H1 (cell line): Measurements from ENCODE around the gene KCNK2. TPM values are rescaled to one million over a fixed set of nuclear protein-coding genes. Genes with fewer than 3 reads are reported as not detected.

Source experiments
- EZH2 ChIP-seq: fragments of 200-600 bp; sonication (generic); IDR thresholded peaks from 2 replicates; pipeline ENCODE4 v1.7.1; 2012; ENCODE audit warnings: low read depth, mild to moderate bottlenecking, moderate library complexity, low read length, inconsistent platforms; ENCODE audit not compliant: severe bottlenecking
- HDAC6 ChIP-seq: IDR thresholded peaks from one replicate; pipeline ENCODE4 v1.7.1; 2012; ENCODE audit warnings: low read depth, mild to moderate bottlenecking, inconsistent platforms, low read length, moderate library complexity
- JUN ChIP-seq: IDR thresholded peaks from 2 replicates; pipeline ENCODE4 v1.6.1; 2011; ENCODE audit warnings: low read depth, mild to moderate bottlenecking, improper control_type of control experiment, low read length
- KDM4A ChIP-seq: IDR thresholded peaks from one replicate; pipeline ENCODE4 v1.7.1; 2012; ENCODE audit warnings: low read depth, mild to moderate bottlenecking, moderate library complexity, low read length, inconsistent platforms; ENCODE audit not compliant: severe bottlenecking
- SIRT6 ChIP-seq: IDR thresholded peaks from one replicate; pipeline ENCODE4 v1.7.1; 2012; ENCODE audit warnings: low read length, inconsistent platforms
- SUZ12 ChIP-seq: fragments of 200-600 bp; sonication (generic); IDR thresholded peaks from 2 replicates; pipeline ENCODE4 v1.6.1; 2012; ENCODE audit warnings: mild to moderate bottlenecking, inconsistent platforms, low read length, moderate library complexity, mixed read lengths
- TEAD4 ChIP-seq: IDR thresholded peaks from 2 replicates; pipeline ENCODE4 v1.6.1; 2012; ENCODE audit warnings: low read depth, low read length, inconsistent platforms, mixed read lengths
- polyA plus RNA-seq, 7 experiments: library from polyadenylated mRNA; depleted of rRNA in 3 of 7; stranded (reverse) in 5 of 7; unstranded in 2 of 7; fragments of >200 nt in 5 of 7; fragments of 200-250 nt in 2 of 7; gene quantifications; 1 replicate in 5 of 7; 2 replicates in 1 of 7; 4 replicates in 1 of 7; pipeline versions ENCODE4 v1.2.1 to v1.2.3, GENCODE V29; 2011 to 2013; ENCODE audit warnings: missing spikeins in 2 of 7, mixed read lengths in 2 of 7
- total RNA-seq: library from RNA; stranded (reverse); fragmentation: NEBNext Ultra II Directional; extraction: Animal tissue kit (Norgen Biotek cat#: 25700); gene quantifications from 2 replicates; pipeline ENCODE4 v1.2.1, GENCODE V29; 2021
- TF ChIP-seq, protein P1 (sequence below): fragments of 300-600 bp; sonication (generic); IDR thresholded peaks from 2 replicates; pipeline ENCODE4 v1.7.1; 2012; ENCODE audit warnings: low read length, moderate library complexity, mild to moderate bottlenecking, inconsistent platforms; ENCODE audit not compliant: insufficient replicate concordance
- TF ChIP-seq, protein P2 (sequence below): IDR thresholded peaks from 2 replicates; pipeline ENCODE4 v1.6.1; 2011; ENCODE audit warnings: low read length, improper control_type of control experiment

The KCNK2 gene
- total and polyA plus RNA-seq, 2 of the 8 experiments (the other 6 are each of a cell fraction or from before 2014, with no cell fraction given) = 0.59 to 1.2 TPM

DNA sequence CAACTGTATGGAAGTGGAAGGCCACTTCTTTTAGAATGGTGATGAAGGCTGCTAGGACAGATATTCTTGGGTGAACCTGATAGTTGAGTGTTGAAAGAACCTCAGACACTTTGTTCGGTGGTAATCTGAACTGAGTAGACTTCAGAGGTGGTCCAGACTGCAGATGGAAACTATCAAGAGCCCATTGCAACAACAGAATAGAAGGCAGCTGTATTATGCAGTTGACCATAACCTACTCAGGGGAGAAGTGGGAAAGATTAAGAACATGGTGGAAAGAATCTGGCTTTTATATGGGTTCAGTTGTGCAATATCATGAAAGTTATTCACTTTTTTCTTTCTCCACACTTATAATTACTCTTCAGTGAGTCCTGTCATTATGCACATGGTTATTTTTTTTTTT lies 194.0 kb downstream of the KCNK2 start (continued):
- TF ChIP-seq, protein P1, sequence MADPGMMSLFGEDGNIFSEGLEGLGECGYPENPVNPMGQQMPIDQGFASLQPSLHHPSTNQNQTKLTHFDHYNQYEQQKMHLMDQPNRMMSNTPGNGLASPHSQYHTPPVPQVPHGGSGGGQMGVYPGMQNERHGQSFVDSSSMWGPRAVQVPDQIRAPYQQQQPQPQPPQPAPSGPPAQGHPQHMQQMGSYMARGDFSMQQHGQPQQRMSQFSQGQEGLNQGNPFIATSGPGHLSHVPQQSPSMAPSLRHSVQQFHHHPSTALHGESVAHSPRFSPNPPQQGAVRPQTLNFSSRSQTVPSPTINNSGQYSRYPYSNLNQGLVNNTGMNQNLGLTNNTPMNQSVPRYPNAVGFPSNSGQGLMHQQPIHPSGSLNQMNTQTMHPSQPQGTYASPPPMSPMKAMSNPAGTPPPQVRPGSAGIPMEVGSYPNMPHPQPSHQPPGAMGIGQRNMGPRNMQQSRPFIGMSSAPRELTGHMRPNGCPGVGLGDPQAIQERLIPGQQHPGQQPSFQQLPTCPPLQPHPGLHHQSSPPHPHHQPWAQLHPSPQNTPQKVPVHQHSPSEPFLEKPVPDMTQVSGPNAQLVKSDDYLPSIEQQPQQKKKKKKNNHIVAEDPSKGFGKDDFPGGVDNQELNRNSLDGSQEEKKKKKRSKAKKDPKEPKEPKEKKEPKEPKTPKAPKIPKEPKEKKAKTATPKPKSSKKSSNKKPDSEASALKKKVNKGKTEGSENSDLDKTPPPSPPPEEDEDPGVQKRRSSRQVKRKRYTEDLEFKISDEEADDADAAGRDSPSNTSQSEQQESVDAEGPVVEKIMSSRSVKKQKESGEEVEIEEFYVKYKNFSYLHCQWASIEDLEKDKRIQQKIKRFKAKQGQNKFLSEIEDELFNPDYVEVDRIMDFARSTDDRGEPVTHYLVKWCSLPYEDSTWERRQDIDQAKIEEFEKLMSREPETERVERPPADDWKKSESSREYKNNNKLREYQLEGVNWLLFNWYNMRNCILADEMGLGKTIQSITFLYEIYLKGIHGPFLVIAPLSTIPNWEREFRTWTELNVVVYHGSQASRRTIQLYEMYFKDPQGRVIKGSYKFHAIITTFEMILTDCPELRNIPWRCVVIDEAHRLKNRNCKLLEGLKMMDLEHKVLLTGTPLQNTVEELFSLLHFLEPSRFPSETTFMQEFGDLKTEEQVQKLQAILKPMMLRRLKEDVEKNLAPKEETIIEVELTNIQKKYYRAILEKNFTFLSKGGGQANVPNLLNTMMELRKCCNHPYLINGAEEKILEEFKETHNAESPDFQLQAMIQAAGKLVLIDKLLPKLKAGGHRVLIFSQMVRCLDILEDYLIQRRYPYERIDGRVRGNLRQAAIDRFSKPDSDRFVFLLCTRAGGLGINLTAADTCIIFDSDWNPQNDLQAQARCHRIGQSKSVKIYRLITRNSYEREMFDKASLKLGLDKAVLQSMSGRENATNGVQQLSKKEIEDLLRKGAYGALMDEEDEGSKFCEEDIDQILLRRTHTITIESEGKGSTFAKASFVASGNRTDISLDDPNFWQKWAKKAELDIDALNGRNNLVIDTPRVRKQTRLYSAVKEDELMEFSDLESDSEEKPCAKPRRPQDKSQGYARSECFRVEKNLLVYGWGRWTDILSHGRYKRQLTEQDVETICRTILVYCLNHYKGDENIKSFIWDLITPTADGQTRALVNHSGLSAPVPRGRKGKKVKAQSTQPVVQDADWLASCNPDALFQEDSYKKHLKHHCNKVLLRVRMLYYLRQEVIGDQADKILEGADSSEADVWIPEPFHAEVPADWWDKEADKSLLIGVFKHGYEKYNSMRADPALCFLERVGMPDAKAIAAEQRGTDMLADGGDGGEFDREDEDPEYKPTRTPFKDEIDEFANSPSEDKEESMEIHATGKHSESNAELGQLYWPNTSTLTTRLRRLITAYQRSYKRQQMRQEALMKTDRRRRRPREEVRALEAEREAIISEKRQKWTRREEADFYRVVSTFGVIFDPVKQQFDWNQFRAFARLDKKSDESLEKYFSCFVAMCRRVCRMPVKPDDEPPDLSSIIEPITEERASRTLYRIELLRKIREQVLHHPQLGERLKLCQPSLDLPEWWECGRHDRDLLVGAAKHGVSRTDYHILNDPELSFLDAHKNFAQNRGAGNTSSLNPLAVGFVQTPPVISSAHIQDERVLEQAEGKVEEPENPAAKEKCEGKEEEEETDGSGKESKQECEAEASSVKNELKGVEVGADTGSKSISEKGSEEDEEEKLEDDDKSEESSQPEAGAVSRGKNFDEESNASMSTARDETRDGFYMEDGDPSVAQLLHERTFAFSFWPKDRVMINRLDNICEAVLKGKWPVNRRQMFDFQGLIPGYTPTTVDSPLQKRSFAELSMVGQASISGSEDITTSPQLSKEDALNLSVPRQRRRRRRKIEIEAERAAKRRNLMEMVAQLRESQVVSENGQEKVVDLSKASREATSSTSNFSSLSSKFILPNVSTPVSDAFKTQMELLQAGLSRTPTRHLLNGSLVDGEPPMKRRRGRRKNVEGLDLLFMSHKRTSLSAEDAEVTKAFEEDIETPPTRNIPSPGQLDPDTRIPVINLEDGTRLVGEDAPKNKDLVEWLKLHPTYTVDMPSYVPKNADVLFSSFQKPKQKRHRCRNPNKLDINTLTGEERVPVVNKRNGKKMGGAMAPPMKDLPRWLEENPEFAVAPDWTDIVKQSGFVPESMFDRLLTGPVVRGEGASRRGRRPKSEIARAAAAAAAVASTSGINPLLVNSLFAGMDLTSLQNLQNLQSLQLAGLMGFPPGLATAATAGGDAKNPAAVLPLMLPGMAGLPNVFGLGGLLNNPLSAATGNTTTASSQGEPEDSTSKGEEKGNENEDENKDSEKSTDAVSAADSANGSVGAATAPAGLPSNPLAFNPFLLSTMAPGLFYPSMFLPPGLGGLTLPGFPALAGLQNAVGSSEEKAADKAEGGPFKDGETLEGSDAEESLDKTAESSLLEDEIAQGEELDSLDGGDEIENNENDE = no peak
- no peak for TF ChIP-seq KDM4A
- no peak for TF ChIP-seq HDAC6
- TF ChIP-seq SIRT6 = no peak
- TF ChIP-seq, protein P2, sequence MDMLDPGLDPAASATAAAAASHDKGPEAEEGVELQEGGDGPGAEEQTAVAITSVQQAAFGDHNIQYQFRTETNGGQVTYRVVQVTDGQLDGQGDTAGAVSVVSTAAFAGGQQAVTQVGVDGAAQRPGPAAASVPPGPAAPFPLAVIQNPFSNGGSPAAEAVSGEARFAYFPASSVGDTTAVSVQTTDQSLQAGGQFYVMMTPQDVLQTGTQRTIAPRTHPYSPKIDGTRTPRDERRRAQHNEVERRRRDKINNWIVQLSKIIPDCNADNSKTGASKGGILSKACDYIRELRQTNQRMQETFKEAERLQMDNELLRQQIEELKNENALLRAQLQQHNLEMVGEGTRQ = no peak
- no peak for TF ChIP-seq EZH2
- TF ChIP-seq JUN = no peak
- no peak for TF ChIP-seq SUZ12
- no peak for TF ChIP-seq TEAD4
